GM08714 (cell line): ENCODE measurements around the gene CFAP299.

Source experiments
- H3K4me3 ChIP-seq: fragments of 200-500 bp; sonication (Bioruptor generic); 2 replicates; pipeline ENCODE4 v1.5.1; 2014; ENCODE audit warnings: mild to moderate bottlenecking, low read length, inconsistent platforms
- ZNF274 ChIP-seq: IDR thresholded peaks from 2 replicates; pipeline ENCODE4 v1.6.1; 2012; ENCODE audit warnings: mild to moderate bottlenecking, low read depth, low read length

Gene CFAP299

DNA sequence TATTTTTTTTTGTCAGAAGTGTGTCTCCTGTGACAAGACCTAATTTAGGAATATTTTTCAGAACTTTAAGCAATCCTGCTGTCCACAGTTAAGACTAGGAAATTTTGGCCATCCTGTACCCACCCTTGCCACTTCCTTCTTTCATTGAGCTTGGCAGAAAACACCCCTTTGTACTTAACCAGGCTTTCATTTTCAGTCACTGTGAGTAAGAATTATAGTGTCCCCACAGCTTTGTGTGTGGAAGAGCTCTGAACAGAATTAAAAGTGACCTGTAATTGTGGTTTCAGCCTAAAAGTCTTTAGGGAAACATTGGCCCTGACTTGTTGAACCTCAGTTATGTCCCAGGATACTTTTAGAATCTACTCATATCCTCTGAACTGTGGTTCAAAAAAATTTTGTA lies 541.3 kb downstream of the CFAP299 start:
- TF ChIP-seq ZNF274 = no peak
- H3K4me3 ChIP-seq = no peak overlapping the region

DNA sequence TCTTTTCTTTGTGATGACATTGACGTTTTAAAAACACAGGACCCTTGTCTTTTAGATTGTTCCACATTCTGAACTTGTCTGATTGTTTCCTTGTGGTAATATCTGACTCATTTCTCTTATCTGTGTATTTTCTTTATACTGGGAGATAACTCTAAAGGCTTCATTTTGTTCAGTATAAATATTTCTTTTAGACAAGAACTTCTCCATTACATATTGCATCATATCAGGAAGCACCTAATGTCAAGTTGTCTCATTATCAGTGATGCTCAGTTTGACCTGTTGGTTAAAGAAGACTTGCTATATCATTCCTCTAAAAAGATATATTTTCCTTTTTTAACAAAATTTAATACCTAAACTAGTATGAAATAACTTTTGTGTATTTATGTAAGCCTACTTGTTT lies 542.7 kb downstream of the CFAP299 start:
- no peak for TF ChIP-seq ZNF274
- H3K4me3 ChIP-seq = no peak overlapping the region

DNA sequence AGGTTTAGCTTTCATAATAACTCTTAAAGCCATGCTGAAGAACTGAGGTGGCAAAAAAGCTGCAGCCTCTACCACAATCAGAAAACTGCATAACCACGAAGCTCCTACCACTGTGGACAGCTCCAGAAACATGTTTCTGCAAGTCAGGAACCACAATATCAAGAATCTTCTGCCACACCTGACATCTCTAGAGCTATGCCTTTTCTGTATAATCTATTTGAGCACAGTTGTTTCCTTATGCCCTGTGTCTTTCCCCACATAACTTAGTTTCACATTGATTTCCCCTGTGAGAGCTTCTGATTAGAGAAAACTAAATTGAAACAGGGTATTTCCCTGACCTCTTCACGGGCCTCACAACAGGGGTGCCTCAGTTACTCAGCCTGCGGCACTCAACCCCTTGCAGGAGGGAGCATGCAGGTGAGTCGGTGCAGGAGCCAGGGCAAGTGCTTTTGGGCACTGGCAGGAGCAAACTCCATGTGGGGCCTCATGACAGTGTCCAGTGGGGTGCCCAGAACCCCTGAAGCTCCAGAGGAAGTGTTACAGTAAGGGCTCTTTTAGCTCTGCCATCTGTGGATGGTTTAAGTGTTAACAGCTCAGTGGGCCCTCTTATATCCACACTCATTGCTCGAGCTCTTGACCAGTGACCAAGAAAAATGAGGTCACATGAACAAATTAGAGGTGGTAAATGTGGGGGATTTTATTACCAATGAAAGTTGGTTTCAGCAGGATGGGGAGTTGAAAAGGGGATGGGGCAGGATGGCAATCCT lies 562.2 kb downstream of the CFAP299 start:
- no peak overlapping the region for H3K4me3 ChIP-seq
- TF ChIP-seq ZNF274 = no peak

DNA sequence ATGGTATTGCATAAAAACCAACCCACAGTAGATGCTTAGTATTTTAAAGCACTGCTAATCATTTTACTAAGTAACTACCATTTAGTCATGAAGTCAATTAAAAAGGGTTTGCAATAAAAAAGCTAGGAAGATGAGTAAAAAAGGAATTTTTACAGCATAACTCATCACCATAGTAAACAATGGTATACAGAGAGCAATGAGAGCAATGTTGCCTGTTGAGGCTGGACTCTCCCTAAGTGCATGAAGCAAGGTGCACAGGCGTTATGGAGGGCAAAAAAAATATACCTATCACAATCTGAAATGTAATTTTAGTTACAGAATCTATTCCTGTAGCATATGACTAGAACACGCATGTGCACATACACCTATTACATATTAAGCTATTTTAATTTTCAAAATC lies 565.4 kb downstream of the CFAP299 start:
- TF ChIP-seq ZNF274 = no peak
- H3K4me3 ChIP-seq = no peak overlapping the region

DNA sequence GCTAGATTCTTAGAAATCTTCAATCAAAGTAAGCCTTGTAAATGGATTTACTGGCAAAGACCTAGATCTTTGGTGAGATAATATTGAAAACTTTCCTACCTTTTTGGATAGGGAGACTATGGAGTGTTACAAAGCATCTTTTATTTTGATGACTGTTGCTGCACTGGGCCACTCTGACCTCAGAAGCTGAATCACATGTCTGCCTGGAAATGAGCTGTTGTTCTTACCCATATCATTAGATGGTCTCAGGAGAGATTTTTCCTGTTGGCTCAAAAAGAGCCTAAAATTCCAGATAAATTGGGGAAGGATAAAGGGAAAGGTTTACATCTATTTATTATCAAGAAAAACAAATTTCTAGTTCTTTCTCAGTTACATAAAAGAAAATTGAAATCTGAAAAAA lies 567.5 kb downstream of the CFAP299 start:
- no peak overlapping the region for H3K4me3 ChIP-seq
- no peak for TF ChIP-seq ZNF274

DNA sequence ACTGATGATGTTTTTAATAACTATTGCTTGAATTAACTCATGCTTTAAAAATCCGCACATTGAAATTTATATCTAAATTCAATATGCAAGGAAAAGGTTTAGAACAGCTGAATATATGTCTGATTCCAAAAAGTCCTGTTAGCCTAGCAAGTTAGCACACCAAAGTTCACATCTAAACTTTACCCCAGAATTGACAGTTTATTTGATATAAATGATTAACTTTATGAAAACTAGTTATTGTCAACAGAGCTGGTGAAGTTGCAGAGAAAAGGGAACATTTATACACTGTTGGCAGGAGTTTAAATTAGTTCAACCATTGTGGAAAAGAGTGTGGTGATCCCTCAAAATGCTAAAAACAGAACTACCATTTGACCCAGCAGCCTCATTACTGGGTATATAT lies 574.4 kb downstream of the CFAP299 start:
- no peak for TF ChIP-seq ZNF274
- no peak overlapping the region for H3K4me3 ChIP-seq

DNA sequence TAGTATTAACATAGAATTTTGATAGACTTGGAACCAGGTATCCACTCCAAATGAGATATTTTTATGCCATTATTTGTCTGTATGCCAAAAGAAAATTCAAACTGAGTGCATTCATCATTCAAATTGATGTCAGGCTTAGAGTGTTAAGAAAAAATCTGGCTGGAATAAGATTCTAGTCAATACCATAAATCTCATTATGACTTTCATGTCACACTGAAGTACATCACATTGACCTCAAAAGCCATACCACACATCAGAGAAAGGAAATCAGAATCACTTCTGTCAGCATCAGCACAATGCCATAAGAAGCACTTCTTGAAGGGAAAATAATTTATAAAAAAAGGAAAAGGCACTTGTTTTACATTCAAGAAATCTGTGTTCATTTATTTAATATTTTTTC lies 575.9 kb downstream of the CFAP299 start:
- TF ChIP-seq ZNF274 = no peak
- H3K4me3 ChIP-seq = no peak overlapping the region

DNA sequence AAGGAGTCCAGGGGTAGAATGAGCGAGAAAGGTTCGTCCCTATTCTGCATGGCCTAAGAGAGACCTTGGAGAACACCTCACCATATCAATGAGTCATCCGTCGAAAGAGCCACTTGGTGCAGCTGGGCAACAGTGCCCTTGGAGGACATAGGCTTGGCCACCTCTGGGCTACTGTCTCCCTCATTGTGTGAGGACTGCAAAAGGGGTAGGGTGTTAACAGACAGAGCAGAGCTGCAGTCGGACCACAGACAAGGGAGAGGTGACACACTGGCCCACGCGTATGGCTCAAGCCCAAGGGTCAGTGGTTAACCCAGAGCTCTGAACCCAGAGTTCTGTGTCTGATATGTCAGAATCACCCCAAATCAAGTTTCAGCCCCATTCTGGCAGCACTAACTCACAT lies 576.8 kb downstream of the CFAP299 start:
- TF ChIP-seq ZNF274 = no peak
- H3K4me3 ChIP-seq = no peak overlapping the region

DNA sequence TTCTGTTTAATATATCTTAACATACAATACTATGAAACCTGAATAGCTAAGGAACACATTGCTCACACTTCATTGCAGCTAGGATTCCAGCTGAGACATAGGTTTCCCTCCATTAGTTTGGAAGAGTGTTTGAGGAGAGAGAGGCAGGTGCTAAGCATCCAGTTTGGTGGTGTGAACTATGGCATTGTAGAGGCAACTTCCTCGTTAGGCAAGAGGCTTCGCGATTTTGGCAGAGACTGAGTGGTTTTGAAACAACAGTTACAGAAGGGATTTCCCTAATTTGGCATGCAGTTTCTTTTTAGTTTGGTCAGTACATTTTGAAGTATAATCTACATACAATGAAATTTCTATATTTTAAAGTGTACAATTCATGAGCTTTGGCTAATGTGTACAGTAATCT lies 577.9 kb downstream of the CFAP299 start:
- H3K4me3 ChIP-seq = no peak overlapping the region
- no peak for TF ChIP-seq ZNF274

DNA sequence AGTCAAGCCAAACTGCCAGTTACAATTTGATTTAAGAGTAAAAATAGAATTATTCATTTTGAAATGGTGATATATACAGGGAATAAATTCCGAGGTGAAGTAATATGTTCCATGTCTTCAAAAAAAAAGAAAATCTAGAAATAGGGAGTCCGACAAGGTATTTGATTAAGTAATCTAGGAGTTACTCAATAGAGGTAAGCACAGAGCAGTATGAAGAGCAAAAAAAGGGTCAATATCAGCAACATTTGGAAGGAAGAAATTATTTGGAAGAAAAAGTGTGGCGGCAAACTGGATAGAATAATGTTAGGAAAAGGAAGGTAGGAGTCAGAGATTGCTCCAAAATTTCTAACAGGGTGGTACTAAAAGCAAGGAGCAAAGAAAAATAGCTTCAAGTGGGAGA lies 581.2 kb downstream of the CFAP299 start:
- H3K4me3 ChIP-seq = no peak overlapping the region
- no peak for TF ChIP-seq ZNF274

DNA sequence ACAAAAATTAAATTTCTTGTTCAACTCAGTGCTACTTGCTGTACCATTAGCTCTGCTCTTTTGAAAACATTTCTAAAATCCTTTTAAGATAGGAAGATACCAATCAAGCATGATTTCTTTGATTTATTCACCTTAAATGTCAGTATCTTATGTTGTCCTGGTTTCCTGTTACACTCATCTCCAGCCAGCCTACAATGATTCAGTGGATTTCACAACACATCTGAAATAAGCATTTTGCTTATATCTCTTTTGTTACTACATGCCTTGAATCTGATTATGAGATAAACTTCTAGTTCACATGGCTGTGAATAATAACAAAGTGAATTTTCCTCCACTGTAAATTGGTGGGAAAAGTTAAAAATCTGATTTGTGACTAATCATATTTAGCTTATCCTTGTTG lies 582.5 kb downstream of the CFAP299 start:
- H3K4me3 ChIP-seq = no peak overlapping the region
- no peak for TF ChIP-seq ZNF274

DNA sequence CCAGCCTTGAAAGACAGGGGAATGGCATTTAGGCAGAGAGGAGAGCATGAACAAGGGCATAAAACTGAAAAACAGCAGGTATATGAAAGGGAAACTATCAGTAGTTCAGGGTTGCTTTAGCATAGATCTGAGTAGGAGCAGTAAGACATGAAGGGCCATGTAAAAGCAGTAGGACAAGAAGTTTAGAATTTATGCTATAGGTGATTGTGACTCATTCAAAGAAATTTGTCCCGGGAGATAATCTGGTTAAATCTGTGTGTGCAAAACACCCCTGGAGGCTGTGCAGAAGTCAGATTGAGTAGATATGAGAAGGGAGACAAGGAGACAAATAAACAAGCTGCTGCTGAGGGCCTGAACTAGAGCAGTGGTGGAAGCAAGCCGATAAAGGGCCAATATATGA lies 585.9 kb downstream of the CFAP299 start:
- H3K4me3 ChIP-seq = no peak overlapping the region
- TF ChIP-seq ZNF274 = no peak

DNA sequence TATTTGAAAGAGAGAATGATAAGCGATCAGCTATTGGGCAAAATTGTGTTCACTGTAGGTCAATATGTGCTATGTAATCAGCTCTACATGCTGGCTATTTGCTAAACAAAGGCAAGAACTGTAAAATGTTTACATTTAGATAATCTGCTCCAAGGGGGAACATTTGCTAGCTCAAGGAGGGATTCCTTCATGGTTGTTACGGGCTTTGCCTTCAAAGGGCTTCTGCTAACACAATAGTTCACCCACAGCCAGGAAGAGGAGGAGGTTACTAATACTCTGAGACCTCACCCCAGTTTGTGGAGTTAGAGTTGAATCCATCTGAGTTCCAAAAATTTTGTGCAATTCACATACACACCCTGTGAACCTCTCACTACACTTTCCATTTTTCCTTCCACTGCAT lies 587.4 kb downstream of the CFAP299 start:
- TF ChIP-seq ZNF274 = no peak
- no peak overlapping the region for H3K4me3 ChIP-seq

DNA sequence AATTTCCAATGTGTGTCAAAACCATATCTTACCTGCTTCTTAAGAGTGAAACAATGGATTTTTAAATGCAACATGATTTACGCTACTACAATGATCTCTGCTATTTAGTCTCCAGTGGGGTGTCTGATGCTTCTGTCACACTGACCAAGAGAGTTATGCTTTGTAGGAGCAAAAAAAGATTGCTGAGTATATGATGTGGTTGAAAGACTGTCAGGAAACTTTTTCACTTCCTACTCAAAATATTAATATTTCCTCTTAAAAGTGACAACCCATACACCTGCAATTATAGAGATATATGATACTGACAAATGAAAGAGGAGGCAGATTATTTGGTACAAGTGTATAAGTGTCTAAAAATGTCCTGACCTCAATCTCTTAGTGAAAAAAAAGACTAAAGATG lies 589.8 kb downstream of the CFAP299 start:
- no peak for TF ChIP-seq ZNF274

DNA sequence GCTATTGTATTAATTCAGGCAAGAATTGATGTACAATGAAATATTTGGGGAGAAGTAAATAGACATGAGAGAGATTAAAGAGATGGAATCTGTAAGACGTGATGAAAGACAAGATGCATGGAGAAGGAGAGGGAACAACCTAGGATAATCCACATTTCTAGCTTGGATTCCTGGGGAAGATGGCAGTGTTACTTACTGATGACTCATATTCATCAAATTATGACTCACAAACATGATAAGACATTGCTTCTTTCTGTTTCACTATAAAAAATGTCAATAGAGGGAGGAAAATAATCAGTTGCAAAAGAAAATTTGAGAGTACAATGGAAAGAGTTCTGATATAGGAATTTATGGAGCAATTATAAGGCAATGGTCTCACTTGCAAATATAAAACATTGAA lies 590.9 kb downstream of the CFAP299 start:
- no peak for TF ChIP-seq ZNF274
- H3K4me3 ChIP-seq = no peak overlapping the region

More for the DNA sequence above, 589.8 kb downstream of the CFAP299 start:
- no peak overlapping the region for H3K4me3 ChIP-seq

DNA sequence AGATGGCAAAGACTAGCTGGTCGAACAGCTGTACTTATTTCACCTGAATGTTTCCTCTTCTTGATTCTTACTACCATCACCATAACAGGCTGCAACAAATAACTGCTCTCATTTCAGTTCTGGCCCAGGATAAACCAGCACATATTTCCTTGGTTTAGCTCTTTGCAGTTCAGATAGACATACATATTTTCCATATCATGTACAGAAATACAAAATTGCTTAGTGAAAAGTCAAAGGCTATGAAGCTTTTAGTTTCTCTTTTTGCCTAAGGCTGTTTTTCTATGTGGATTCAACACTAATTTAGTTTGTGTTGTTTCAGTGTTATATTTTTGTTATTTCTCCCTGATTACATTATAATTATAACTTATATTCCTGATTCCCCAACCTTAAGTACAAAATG lies 591.4 kb downstream of the CFAP299 start:
- no peak overlapping the region for H3K4me3 ChIP-seq
- no peak for TF ChIP-seq ZNF274

DNA sequence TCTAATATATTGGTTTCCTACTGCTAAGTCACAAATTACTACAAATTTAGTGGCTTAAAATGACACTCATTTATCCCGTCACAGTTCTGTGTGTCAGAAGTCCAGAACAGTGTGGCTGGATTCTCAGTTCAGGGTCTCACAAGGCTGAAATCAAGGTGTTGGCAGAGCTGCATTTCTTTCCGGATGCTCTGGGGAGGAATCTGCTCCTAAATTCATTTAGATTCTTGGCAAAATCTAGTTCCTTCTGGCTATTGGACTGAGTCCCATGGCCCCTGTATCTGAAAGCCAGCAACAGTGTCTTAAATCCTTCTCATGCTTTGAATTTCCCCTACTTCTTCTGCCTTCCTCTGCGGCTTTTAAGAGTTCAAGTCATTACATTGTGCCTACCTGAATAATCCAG lies 591.9 kb downstream of the CFAP299 start:
- no peak overlapping the region for H3K4me3 ChIP-seq
- TF ChIP-seq ZNF274 = no peak
